GM19193 (cell line): ENCODE data around the gene STX1B.
A peak's percentile ranks its signal among the peaks of the same experiment; 100 is the strongest.

ENCODE experiments used
- POLR2A ChIP-seq: IDR thresholded peaks from 4 replicates; pipeline ENCODE4 v1.6.1; 2011; ENCODE audit not compliant: insufficient read depth, insufficient read length; ENCODE audit errors: extremely low read depth

The STX1B gene

GRCh38 chr16:30987581-30988190 lies 22.8 kb downstream of the STX1B start:
- no peak for TF ChIP-seq POLR2A

DNA sequence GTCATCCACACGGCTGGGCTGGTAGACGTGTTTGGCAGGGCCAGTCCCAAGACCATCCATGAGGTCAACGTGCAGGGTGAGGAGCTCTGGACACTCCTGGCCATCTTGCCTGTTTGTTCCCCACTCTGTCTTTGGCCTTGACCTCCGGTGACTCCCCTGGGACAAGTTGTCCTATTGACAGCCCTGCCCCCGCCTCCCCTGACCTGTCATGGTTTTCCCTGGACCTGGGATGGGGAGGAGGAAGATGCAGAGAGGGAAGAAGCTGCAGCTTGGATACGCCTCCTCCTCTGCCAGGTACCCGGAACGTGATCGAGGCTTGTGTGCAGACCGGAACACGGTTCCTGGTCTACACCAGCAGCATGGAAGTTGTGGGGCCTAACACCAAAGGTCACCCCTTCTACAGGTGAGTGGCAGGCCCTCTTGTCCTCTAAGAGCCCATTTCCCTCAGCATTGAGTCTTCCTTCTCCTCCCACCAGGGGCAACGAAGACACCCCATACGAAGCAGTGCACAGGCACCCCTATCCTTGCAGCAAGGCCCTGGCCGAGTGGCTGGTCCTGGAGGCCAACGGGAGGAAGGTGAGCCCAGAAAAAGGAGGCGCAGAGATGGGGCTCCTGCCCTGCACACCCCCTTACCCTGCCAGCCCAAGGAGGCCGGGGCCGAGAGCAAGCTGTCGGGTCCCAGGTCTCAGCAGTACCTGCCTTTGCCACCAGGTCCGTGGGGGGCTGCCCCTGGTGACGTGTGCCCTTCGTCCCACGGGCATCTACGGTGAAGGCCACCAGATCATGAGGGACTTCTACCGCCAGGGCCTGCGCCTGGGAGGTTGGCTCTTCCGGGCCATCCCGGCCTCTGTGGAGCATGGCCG lies 24.1 kb downstream of the STX1B start:
- no peak for TF ChIP-seq POLR2A

DNA sequence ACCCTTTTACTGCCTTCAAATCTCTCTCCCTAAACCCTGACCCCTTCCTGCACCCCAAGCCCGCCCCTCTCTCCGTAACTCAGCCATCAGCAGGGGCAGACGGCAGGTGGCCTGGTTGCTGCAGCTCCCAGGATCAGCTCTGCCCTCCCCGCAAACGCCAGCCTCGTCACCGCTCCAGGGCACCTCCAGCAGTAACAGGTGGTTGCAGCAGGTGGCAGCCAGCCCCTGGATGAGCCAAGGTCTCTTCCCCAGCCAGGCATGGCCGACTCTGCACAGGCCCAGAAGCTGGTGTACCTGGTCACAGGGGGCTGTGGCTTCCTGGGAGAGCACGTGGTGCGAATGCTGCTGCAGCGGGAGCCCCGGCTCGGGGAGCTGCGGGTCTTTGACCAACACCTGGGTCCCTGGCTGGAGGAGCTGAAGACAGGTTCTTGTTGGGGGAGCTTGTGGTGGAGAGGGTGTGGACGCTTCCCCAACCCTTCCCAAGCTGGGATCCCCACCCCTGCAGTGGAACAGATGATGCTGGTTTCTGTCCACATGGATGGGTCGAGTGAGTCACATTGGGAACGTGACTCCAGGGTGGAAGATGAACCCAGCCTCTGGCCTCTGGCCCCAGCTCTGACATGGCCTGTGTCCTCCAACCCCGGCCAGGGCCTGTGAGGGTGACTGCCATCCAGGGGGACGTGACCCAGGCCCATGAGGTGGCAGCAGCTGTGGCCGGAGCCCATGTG lies 24.9 kb downstream of the STX1B start:
- no peak for TF ChIP-seq POLR2A

DNA sequence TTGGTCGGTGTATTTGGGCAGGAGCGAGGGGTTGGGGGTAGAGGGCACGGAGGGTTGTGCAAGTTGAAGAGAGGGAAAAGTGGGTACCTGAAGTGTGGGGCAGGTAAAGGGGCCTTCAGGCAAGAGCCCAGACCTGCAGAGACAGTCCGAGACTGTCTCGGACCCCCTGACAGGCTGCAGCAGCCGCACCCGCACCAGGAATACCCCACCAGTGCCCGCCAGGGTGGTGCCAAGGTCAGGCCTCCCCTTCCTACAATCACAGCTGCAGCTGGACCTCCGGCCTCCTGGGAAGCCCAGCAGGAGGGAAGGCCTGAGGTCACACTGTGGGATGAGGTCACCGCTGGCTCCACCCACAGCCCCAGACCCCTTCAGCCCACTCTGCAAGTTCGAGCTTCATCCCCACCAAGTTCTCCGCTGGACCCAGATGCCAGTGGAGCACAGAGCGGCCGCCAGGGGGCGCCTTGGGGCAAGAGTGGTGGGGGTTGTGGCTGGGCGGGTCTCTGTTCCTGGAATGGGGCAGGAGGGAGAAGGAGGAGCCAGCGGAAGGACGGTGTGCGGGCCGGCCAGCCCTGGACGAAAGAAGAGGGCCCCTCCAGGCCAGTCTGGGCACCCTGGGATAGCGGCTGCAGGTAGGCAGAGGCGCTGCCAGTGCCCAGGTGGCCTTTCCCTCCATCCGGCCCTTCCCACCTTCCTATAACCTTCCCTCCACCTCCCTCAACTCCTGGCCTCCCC lies 25.6 kb downstream of the STX1B start, which contains the start of gene HSD3B7:
HSD3B7 (plus strand) TSS at position 539 of the 732 bp plus-strand sequence. CDS start 452 bp downstream, outside the sequence.
- peak; percentile 32 for TF ChIP-seq POLR2A

- TF ChIP-seq POLR2A = no peak
These were observed 26.4 kb downstream of the STX1B start for GRCh38 chr16:30983898-30984610.

GRCh38 chr16:30983289-30983889 lies 27.0 kb downstream of the STX1B start:
- TF ChIP-seq POLR2A = no peak

DNA sequence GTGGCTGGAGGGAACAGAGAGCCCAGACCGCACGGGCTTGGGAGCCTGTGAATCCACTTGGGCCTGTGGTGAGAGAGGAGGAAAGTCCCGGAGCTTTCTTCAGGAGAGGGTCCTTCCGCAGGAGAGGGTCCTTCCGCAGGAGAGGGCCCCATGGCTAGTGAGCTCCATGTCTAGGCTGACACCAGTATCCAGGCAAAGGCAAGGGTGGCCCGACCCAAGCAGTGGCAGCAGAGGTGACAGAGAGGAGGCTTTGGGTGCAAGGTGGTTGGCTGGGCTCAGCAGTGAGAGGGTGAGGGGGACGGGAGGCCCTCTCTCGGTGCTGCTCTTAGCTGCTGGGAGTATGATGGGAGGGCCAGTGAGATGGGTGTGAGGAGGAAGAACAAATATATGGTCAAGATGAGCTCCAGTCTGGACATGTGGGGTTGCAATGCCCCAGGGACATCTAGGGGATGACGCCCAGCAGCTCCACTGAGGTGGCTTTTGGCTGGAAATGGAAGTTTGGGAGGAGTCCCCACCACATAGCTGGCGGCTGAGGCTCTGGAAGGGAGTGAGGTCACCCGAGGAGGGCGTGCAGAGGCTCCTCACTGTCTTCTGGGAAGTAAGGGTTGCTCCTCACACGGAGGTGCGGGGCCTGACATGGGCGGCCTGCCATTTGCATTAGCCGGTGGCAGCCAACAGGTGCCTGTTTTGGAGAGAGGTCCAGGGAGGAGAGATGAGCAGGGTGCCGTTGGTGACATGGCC lies 27.7 kb downstream of the STX1B start:
- no peak for TF ChIP-seq POLR2A

DNA sequence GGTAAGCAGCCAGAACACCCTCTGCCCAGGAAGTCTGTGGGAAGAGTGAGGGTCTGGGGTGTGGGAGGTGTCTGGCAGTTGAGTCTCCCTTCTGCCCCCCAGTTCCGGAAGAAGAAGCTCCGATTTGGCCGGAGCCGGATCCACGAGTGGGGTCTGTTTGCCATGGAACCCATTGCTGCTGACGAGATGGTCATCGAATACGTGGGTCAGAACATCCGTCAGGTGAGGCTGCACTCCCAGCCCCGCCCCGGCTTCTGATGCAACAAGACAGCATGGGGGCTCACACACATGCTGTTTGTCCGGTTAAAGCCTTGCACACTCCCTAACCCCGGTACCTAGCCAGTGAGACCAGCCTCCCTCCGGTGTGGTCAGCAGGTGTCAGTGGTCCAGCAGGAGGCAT lies 29.5 kb downstream of the STX1B start:
- no peak for TF ChIP-seq POLR2A

GRCh38 chr16:30980434-30980833 lies 30.0 kb downstream of the STX1B start:
- TF ChIP-seq POLR2A = no peak

- no peak for TF ChIP-seq POLR2A
These were observed 30.4 kb downstream of the STX1B start for GRCh38 chr16:30980023-30980371.

- no peak for TF ChIP-seq POLR2A
These were observed 31.0 kb downstream of the STX1B start for GRCh38 chr16:30979170-30980022.

- no peak for TF ChIP-seq POLR2A
These were observed 32.9 kb downstream of the STX1B start for GRCh38 chr16:30977502-30977901.
